ENCODE results near the gene ASTN2.
A peak's percentile ranks its signal among the peaks of the same experiment; 100 is the strongest.

ASTN2 gene

GRCh38 chr9:117414220-117414905 lies 494 bp downstream of the ASTN2 start:
- no peak for DNase-seq

GRCh38 chr9:117413346-117414219 lies 1.3 kb downstream of the ASTN2 start:
- no peak for DNase-seq

- no peak for DNase-seq
Measured at GRCh38 chr9:117412841-117413240, 2.0 kb downstream of the ASTN2 start.

GRCh38 chr9:117412006-117412715 lies 2.7 kb downstream of the ASTN2 start:
- no peak for DNase-seq

- DNase-seq: peak; percentile 13 to 32
Measured at GRCh38 chr9:117411547-117411946, 3.3 kb downstream of the ASTN2 start.

- DNase-seq: no peak
Measured at GRCh38 chr9:117409321-117409720, 5.5 kb downstream of the ASTN2 start.

GRCh38 chr9:117407436-117408022 lies 7.3 kb downstream of the ASTN2 start:
- no peak for DNase-seq

GRCh38 chr9:117405950-117406705 lies 8.7 kb downstream of the ASTN2 start:
- no peak for DNase-seq

- DNase-seq: no peak
Measured at GRCh38 chr9:117403848-117404247, 11.0 kb downstream of the ASTN2 start.

GRCh38 chr9:117403403-117403811 lies 11.4 kb downstream of the ASTN2 start:
- peak; percentile 14 to 33 for DNase-seq

- no peak for DNase-seq
Measured at GRCh38 chr9:117400171-117400570, 14.7 kb downstream of the ASTN2 start.

GRCh38 chr9:117395151-117395650 lies 19.7 kb downstream of the ASTN2 start:
- DNase-seq: no peak

GRCh38 chr9:117394655-117395054 lies 20.2 kb downstream of the ASTN2 start:
- DNase-seq: no peak

- DNase-seq: no peak
Measured at GRCh38 chr9:117392992-117393391, 21.9 kb downstream of the ASTN2 start.

- no peak for DNase-seq
Measured at GRCh38 chr9:117387422-117387821, 27.4 kb downstream of the ASTN2 start.

- no peak for DNase-seq
Measured at GRCh38 chr9:117379341-117379740, 35.5 kb downstream of the ASTN2 start.

- no peak for DNase-seq
Measured at GRCh38 chr9:117377046-117377445, 37.8 kb downstream of the ASTN2 start.

GRCh38 chr9:117375956-117376355 lies 38.9 kb downstream of the ASTN2 start:
- DNase-seq: no peak

GRCh38 chr9:117374076-117374725 lies 40.7 kb downstream of the ASTN2 start:
- no peak for DNase-seq

- DNase-seq: no peak
Measured at GRCh38 chr9:117368684-117369230, 46.1 kb downstream of the ASTN2 start.

- DNase-seq: no peak
Measured at GRCh38 chr9:117365438-117365837, 49.4 kb downstream of the ASTN2 start.
